Mesenchymal stem cell (in vitro differentiated cells and primary cell): ENCODE data around the gene TEC.

Experiments used
- DNase-seq: peaks from one replicate; pipeline ENCODE4 v3.0.0-alpha.2; 2013
- H2AFZ ChIP-seq: one replicate; pipeline ENCODE4 v1.6.1; 2013; ENCODE audit warnings: low read depth, mild to moderate bottlenecking, control low read depth, inconsistent platforms, low read length, moderate library complexity
- H2AK5ac ChIP-seq: 2 replicates; pipeline ENCODE4 v1.6.1; 2013; ENCODE audit warnings: low read length, moderate library complexity, mild to moderate bottlenecking, inconsistent platforms; ENCODE audit not compliant: severe bottlenecking
- H2BK120ac ChIP-seq: one replicate; pipeline ENCODE4 v1.6.1; 2013; ENCODE audit warnings: low read depth, mild to moderate bottlenecking, inconsistent platforms, low read length, moderate library complexity
- H2BK12ac ChIP-seq, 2 experiments: one replicate each; pipeline ENCODE4 v1.6.1; 2013; ENCODE audit warnings: inconsistent platforms in 2 of 2, low read length in 2 of 2, mild to moderate bottlenecking in 2 of 2, moderate library complexity in 2 of 2, control low read depth in 1 of 2
- H2BK15ac ChIP-seq: one replicate; pipeline ENCODE4 v1.6.1; 2013; ENCODE audit warnings: mild to moderate bottlenecking, low read depth, inconsistent platforms; ENCODE audit not compliant: poor library complexity, severe bottlenecking
- H2BK5ac ChIP-seq: 2 replicates; pipeline ENCODE4 v1.6.1; 2013; ENCODE audit warnings: low read depth, mild to moderate bottlenecking, low read length, control low read depth, inconsistent platforms; ENCODE audit not compliant: poor library complexity, severe bottlenecking
- H3K14ac ChIP-seq, 2 experiments: one replicate each; pipeline ENCODE4 v1.6.1; 2013; ENCODE audit warnings: inconsistent platforms in 2 of 2, low read length in 2 of 2, control low read depth in 1 of 2, mild to moderate bottlenecking in 1 of 2, moderate library complexity in 1 of 2
- H3K18ac ChIP-seq, 2 experiments: one replicate each; pipeline ENCODE4 v1.6.1; 2013; ENCODE audit warnings: inconsistent platforms in 2 of 2, low read length in 2 of 2, control low read depth in 1 of 2, low read depth in 1 of 2, mild to moderate bottlenecking in 1 of 2
- H3K23ac ChIP-seq, 2 experiments: one replicate each; pipeline ENCODE4 v1.6.1; 2013; ENCODE audit warnings: inconsistent platforms in 2 of 2, low read length in 2 of 2, mild to moderate bottlenecking in 2 of 2, moderate library complexity in 2 of 2, control low read depth in 1 of 2
- H3K27ac ChIP-seq: 2 replicates; pipeline ENCODE4 v1.5.1; 2013; ENCODE audit warnings: mild to moderate bottlenecking, moderate library complexity, low read length, control low read depth, inconsistent platforms; ENCODE audit not compliant: poor library complexity, severe bottlenecking
- H3K27me3 ChIP-seq, 2 experiments: 2 replicates each; pipeline versions ENCODE4 v1.6.1 to v1.7.0; 2013; ENCODE audit warnings: low read length in 2 of 2, mild to moderate bottlenecking in 2 of 2, moderate library complexity in 2 of 2, control low read depth in 1 of 2, inconsistent platforms in 1 of 2; ENCODE audit not compliant: control insufficient read depth in 1 of 2, insufficient read depth in 1 of 2
- H3K36me3 ChIP-seq, 2 experiments: 2 replicates each; pipeline versions ENCODE4 v1.6.1 to v1.7.0; 2013; ENCODE audit warnings: low read length in 2 of 2, control low read depth in 1 of 2, inconsistent platforms in 1 of 2, low read depth in 1 of 2, mild to moderate bottlenecking in 1 of 2; ENCODE audit not compliant: insufficient read depth in 2 of 2, control insufficient read depth in 1 of 2
- H3K4ac ChIP-seq, 2 experiments: one replicate each; pipeline ENCODE4 v1.6.1; 2013; ENCODE audit warnings: inconsistent platforms in 2 of 2, low read length in 2 of 2, mild to moderate bottlenecking in 2 of 2, moderate library complexity in 2 of 2, control low read depth in 1 of 2, low read depth in 1 of 2
- H3K4me1 ChIP-seq: 2 replicates; pipeline ENCODE4 v1.6.1; 2013; ENCODE audit warnings: low read depth, low read length, control low read depth; ENCODE audit not compliant: control insufficient read depth, insufficient read depth
- H3K4me2 ChIP-seq: 2 replicates; pipeline ENCODE4 v1.6.1; 2013; ENCODE audit warnings: low read length, mild to moderate bottlenecking, inconsistent platforms; ENCODE audit not compliant: poor library complexity, severe bottlenecking
- H3K4me3 ChIP-seq, 2 experiments: 2 replicates each; pipeline versions ENCODE4 v1.5.1 to v1.7.0; 2013; ENCODE audit warnings: low read length in 2 of 2, mild to moderate bottlenecking in 2 of 2, control low read depth in 1 of 2, low read depth in 1 of 2; ENCODE audit not compliant: insufficient read depth in 1 of 2
- H3K79me1 ChIP-seq: replicated peaks from 2 replicates; pipeline ENCODE4 v1.6.1; 2013; ENCODE audit warnings: mild to moderate bottlenecking, control low read depth, low read length, inconsistent platforms; ENCODE audit not compliant: poor library complexity, severe bottlenecking
- H3K9ac ChIP-seq: 2 replicates; pipeline ENCODE4 v1.7.0; 2013; ENCODE audit warnings: mild to moderate bottlenecking, low read length, moderate library complexity
- H3K9me3 ChIP-seq: 2 replicates; pipeline ENCODE4 v1.7.0; 2013; ENCODE audit warnings: mild to moderate bottlenecking, low read length; ENCODE audit not compliant: control insufficient read depth
- H4K8ac ChIP-seq: one replicate; pipeline ENCODE4 v1.6.1; 2013; ENCODE audit warnings: inconsistent platforms, mild to moderate bottlenecking, low read length, moderate library complexity
- H4K91ac ChIP-seq: one replicate; pipeline ENCODE4 v1.6.1; 2013; ENCODE audit warnings: mild to moderate bottlenecking, low read length, inconsistent platforms
- WGBS: methylation state at CpG from one replicate; pipeline ENCODE4 v1.1.7; 2013; ENCODE audit warnings: mixed read lengths; 5-methylcytosine and 5-hydroxymethylcytosine counted together

The TEC gene

GRCh38 chr4:48138936-48139335, 130.7 kb downstream of the TEC start:
- H3K27me3 ChIP-seq: no peaks in the 10 kb centered on the region
- no peak overlapping the region for H3K4me2 ChIP-seq
- H2BK120ac ChIP-seq: no peak overlapping the region
- no peaks in the 10 kb centered on the region for H3K79me1 ChIP-seq
- H3K14ac ChIP-seq: no peak overlapping the region
- no peak overlapping the region for H2BK15ac ChIP-seq
- no peak overlapping the region for H3K18ac ChIP-seq
- peaks cover 5 to 8% of the 10 kb centered on the region in 2 experiments for H3K36me3 ChIP-seq
- H3K4me3 ChIP-seq: no peak overlapping the region
- H4K8ac ChIP-seq: no peak overlapping the region
- H2BK12ac ChIP-seq: no peak overlapping the region
- no peaks in the 10 kb centered on the region for H3K4me1 ChIP-seq
- H2AFZ ChIP-seq: no peak overlapping the region
- H2BK5ac ChIP-seq: no peak overlapping the region
- no peaks in the 10 kb centered on the region for H3K9me3 ChIP-seq
- no peak overlapping the region for H3K4ac ChIP-seq
- no peak overlapping the region for H3K27ac ChIP-seq
- H2AK5ac ChIP-seq: no peak overlapping the region
- DNase-seq: no peak
- 93% methylated on average over 2 of the region's 3 CpGs for WGBS
- no peak overlapping the region for H3K23ac ChIP-seq
- H3K9ac ChIP-seq: no peak overlapping the region
- H4K91ac ChIP-seq: no peak overlapping the region

GRCh38 chr4:48138511-48138910, 131.1 kb downstream of the TEC start:
- Histone ChIP-seq H3K14ac (no peak overlapping the region), H3K27ac (no peak overlapping the region), H2BK5ac (no peak overlapping the region), H3K79me1 (no peaks in the 10 kb centered on the region), H3K4me1 (no peaks in the 10 kb centered on the region), H3K4me3 (no peak overlapping the region), H3K23ac (no peak overlapping the region), H2AK5ac (no peak overlapping the region), H3K4me2 (no peak overlapping the region), H4K8ac (no peak overlapping the region), H3K18ac (no peak overlapping the region), H3K36me3 (peaks cover 5 to 8% of the 10 kb centered on the region in 2 experiments), H2BK120ac (no peak overlapping the region), H4K91ac (no peak overlapping the region), H2BK12ac (no peak overlapping the region), H3K4ac (no peak overlapping the region), H2AFZ (no peak overlapping the region), H3K9ac (no peak overlapping the region), H3K9me3 (no peaks in the 10 kb centered on the region), H2BK15ac (no peak overlapping the region), H3K27me3 (no peaks in the 10 kb centered on the region)
- WGBS: 95% methylated on average over 7 of the region's 7 CpGs
- no peak for DNase-seq

GRCh38 chr4:48137846-48138245, 131.8 kb downstream of the TEC start:
- Histone ChIP-seq H2BK15ac (no peak overlapping the region), H3K79me1 (no peaks in the 10 kb centered on the region), H3K4ac (no peak overlapping the region), H4K91ac (no peak overlapping the region), H3K9ac (no peak overlapping the region), H3K9me3 (no peaks in the 10 kb centered on the region), H4K8ac (no peak overlapping the region), H3K4me2 (no peak overlapping the region), H3K27me3 (no peaks in the 10 kb centered on the region), H2AK5ac (no peak overlapping the region), H3K4me1 (no peaks in the 10 kb centered on the region), H2BK120ac (no peak overlapping the region), H2BK12ac (no peak overlapping the region), H2AFZ (no peak overlapping the region), H3K18ac (no peak overlapping the region), H3K23ac (no peak overlapping the region), H3K27ac (no peak overlapping the region), H3K14ac (no peak overlapping the region), H2BK5ac (no peak overlapping the region), H3K4me3 (no peak overlapping the region), H3K36me3 (peaks cover 5 to 8% of the 10 kb centered on the region in 2 experiments)
- no peak for DNase-seq

GRCh38 chr4:48134081-48134480, 135.6 kb downstream of the TEC start, which contains the start of gene TXK:
TSS of gene TXK (minus strand) at chr4:48134250. CDS start at chr4:48134170, 80 bp downstream.
- Histone ChIP-seq H2BK5ac (no peak within 1 kb of the TSS), H4K91ac (no peak within 1 kb of the TSS), H3K79me1 (no peaks in the 10 kb centered on the region), H2BK15ac (no peak within 1 kb of the TSS), H3K27ac (no peak within 1 kb of the TSS), H3K9ac (no peak within 1 kb of the TSS), H2AK5ac (no peak within 1 kb of the TSS), H3K23ac (no peak within 1 kb of the TSS), H4K8ac (no peak within 1 kb of the TSS), H2BK120ac (no peak within 1 kb of the TSS), H3K4me2 (no peak within 1 kb of the TSS), H3K4me3 (no peak within 1 kb of the TSS), H2BK12ac (no peak within 1 kb of the TSS), H3K4me1 (peaks cover 6% of the 10 kb centered on the region), H3K14ac (no peak within 1 kb of the TSS), H3K27me3 (no peaks in the 10 kb centered on the region), H3K36me3 (peaks cover 5 to 8% of the 10 kb centered on the region in 2 experiments), H2AFZ (no peak within 1 kb of the TSS), H3K9me3 (no peaks in the 10 kb centered on the region), H3K4ac (no peak within 1 kb of the TSS), H3K18ac (no peak within 1 kb of the TSS)
- WGBS: 98% methylated on average over 5 of the region's 5 CpGs
- DNase-seq: no peak
